OCI-LY3 (cell line): ENCODE data around the gene C8B.

Source experiments
- H2AFZ ChIP-seq: fragments of 200-600, 300-600 bp; shearing (Covaris generic); 2 replicates; pipeline ENCODE4 v1.6.0; 2014; ENCODE audit warnings: antibody characterized with exemption, low read depth, low read length
- H3K27ac ChIP-seq: fragments of 200-600, 300-600 bp; sonication (generic); 2 replicates; pipeline ENCODE4 v1.5.1; 2014; ENCODE audit warnings: mild to moderate bottlenecking, low read length, moderate library complexity, mixed read lengths
- H3K27me3 ChIP-seq: fragments of 200-600, 300-600 bp; sonication (generic); 2 replicates; pipeline ENCODE4 v1.6.1; 2014; ENCODE audit warnings: low read depth, low read length, mixed read lengths
- H3K36me3 ChIP-seq: fragments of 200-600, 300-600 bp; sonication (generic); replicated peaks from 2 replicates; pipeline ENCODE3; 2014; ENCODE audit warnings: low read depth, low read length, mixed read lengths
- H3K4me1 ChIP-seq: fragments of 300-600, 200-600 bp; sonication (generic); 2 replicates; pipeline ENCODE4 v1.6.1; 2014; ENCODE audit warnings: low read length, mixed read lengths
- H3K4me2 ChIP-seq: fragments of 200-600, 300-600 bp; sonication (generic); 2 replicates; pipeline ENCODE4 v1.6.1; 2014; ENCODE audit warnings: low read length, mixed read lengths
- H3K4me3 ChIP-seq: fragments of 300-600, 200-600 bp; sonication (generic); 2 replicates; pipeline ENCODE4 v1.5.1; 2014; ENCODE audit warnings: antibody characterized with exemption, mild to moderate bottlenecking, low read length, moderate library complexity
- H3K79me2 ChIP-seq: fragments of 300-600, 200-600 bp; shearing (Covaris generic); 2 replicates; pipeline ENCODE4 v1.6.1; 2014; ENCODE audit warnings: mild to moderate bottlenecking, low read length, mixed read lengths
- H3K9ac ChIP-seq: fragments of 300-600, 200-600 bp; shearing (Covaris generic); 2 replicates; pipeline ENCODE4 v1.6.0; 2014; ENCODE audit warnings: mild to moderate bottlenecking, low read length, moderate library complexity
- H3K9me3 ChIP-seq: fragments of 200-600, 300-600 bp; shearing (Covaris generic); 2 replicates; pipeline ENCODE4 v1.6.1; 2014; ENCODE audit warnings: low read length, mixed read lengths; ENCODE audit not compliant: insufficient read depth
- H4K20me1 ChIP-seq: fragments of 200-600, 300-600 bp; sonication (generic); 2 replicates; pipeline ENCODE4 v1.6.1; 2016; ENCODE audit warnings: low read length, mixed read lengths; ENCODE audit not compliant: insufficient read depth
- CTCF ChIP-seq: fragments of 200-600, 300-600 bp; sonication (generic); IDR thresholded peaks from 2 replicates; pipeline ENCODE4 v1.5.1; 2014; ENCODE audit warnings: antibody characterized with exemption, low read length, low read depth
- EZH2phosphoT487 ChIP-seq: fragments of 200-600 bp; shearing (Covaris generic); IDR thresholded peaks from 2 replicates; pipeline ENCODE4 v1.6.1; 2018; ENCODE audit warnings: antibody characterized with exemption, mixed run types, low read depth

C8B gene

GRCh38 chr1:56880774-56881173 is 85.0 kb downstream of the C8B start:
- no peak overlapping the region for H3K9ac ChIP-seq
- no peak overlapping the region for H3K27ac ChIP-seq
- no peaks in the 10 kb centered on the region for H3K36me3 ChIP-seq
- no peaks in the 10 kb centered on the region for H4K20me1 ChIP-seq
- H3K4me2 ChIP-seq, result no peak overlapping the region
- H3K9me3 ChIP-seq, result no peaks in the 10 kb centered on the region
- TF ChIP-seq CTCF (no peak), EZH2phosphoT487 (no peak)
- H3K4me1 ChIP-seq, result no peaks in the 10 kb centered on the region
- H3K79me2 ChIP-seq, result no peaks in the 10 kb centered on the region
- H2AFZ ChIP-seq, result no peak overlapping the region
- no peaks in the 10 kb centered on the region for H3K27me3 ChIP-seq
- no peak overlapping the region for H3K4me3 ChIP-seq
